NCI-H2171 treated with DMSO at 0.1 percent for 48 hours (cell line): ENCODE results near the gene RYR2.
"Not testable (repeated sequence)": the region's sequence is repeated elsewhere in the genome, so short reads cannot be mapped to it uniquely, and the experiment has no call there.

ENCODE experiments used
- DNase-seq: peaks from one replicate; lab custom pipeline; 2025; lab: John Stamatoyannopoulos, UW

Gene RYR2

DNA sequence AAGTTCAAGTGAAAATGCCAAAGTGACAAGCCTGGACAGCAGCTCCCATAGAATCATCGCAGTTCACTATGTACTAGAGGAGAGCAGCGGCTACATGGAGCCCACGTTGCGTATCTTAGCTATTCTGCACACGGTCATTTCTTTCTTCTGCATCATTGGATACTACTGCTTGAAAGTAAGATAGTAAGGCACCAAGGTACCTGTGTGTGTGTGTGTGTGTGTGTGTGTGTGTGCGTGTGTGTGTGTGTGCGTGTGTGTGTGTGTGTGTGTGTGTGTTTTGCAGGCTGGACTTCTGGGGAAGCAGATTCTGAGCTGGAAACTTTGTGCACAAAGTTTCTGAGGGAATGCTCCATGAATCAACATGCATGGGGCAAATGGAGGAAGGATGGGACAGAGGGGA is 750.2 kb downstream of the RYR2 start:
- DNase-seq: no peak

DNA sequence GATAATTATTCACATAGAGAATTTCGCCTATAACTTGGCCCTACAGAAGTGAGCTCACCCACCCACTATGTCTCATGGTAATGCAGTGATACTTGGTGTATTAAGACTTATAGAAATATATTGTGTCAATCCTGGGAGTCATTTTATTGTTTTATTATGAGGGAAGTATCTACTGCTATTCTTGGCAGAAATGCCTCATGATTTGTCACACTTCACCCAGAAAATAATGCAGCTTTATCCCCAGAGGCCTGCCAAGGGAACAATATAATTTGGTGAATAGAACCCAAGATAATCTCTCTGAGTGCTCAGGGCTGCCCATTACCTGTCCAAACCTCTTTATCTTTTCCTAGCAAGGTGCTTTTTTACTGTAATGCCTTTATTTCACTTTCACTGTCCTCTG is 750.7 kb downstream of the RYR2 start:
- DNase-seq: no peak

DNA sequence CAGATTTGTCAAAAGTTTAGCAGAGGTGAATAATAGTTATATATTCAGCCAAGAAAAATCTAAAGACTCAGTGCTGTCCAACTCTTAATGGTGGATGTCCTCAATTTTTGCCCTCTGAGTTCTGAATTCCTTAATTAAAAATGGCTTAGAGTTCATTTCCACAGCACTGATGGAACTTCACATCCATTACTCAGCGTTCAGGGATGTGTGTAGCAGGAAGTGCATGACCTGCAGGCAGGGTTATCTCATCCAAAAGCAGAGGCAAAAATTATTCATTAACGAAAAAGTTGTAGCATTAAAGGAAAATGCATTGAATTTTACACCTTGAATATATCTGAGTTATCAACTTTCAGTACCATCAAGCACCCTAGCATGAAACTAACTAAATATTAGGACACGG is 752.1 kb downstream of the RYR2 start:
- no peak for DNase-seq

DNA sequence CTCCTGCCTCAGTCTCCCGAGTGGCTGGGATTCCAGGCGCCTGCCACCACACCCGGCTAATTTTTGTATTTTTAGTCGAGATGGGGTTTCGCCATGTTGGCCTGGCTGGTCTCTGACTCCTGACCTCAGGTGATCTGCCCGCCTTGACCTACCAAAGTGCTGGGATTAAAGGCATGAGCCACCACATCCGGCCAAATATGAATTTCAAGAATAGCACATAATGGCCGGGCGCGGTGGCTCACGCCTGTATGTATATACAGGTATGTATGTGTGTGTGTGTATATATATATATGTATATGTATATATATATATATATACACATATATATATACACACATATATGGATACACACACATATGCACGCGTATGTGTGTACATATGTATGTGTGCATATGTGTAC is 753.6 kb downstream of the RYR2 start:
- DNase-seq: no peak

DNA sequence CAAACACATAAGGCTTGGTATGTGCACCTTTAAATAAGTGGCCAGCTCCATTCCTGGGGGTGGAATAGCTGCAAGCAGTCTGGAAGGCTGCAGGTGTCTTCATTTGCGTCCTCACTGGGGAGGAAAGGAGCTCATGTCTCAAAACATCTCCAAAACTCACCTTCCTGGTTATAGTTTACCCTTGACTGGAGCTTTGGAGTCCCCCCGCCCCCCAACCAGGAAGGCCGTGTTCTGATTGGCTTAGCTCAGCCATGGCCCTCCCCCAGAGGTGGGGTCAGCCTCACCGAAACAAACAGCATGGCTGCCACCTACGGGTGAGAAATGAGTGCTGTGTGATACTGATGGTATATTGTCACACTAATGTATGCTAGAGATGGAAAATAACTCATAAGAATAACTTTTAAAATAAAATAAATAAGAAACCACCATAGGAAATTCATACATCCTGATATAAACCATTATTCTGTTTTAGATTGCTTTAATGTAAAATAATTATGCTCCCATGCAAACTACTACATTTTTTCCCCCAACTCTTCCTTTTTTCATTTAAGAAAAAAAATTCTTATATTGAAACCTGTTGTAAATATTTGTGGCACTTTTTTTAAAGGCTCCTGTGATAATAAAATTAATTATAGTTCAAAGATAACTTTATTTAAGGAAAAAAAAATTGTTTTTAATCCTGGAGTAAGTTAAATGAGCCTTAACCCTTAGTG is 757.9 kb downstream of the RYR2 start:
- DNase-seq: peak; percentile 75

DNA sequence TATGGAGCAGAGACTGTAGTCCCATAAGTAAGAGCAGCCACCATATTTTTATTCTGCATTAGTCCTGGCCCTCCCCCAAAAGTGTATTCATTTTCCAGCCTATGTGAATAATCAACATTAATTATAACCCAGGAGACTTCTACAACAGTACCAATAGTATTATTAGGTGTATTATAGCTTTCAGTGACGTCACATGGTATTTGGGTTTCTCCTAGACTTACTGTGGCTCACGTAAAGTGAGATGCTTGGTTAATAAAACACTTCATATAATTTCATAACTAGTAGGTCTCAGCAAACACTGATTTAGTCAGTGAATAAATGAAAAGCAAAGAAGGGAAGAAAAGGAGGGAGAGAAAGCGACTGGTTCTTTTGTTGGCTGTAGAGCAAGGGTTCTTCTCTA is 762.5 kb downstream of the RYR2 start:
- no peak for DNase-seq

DNA sequence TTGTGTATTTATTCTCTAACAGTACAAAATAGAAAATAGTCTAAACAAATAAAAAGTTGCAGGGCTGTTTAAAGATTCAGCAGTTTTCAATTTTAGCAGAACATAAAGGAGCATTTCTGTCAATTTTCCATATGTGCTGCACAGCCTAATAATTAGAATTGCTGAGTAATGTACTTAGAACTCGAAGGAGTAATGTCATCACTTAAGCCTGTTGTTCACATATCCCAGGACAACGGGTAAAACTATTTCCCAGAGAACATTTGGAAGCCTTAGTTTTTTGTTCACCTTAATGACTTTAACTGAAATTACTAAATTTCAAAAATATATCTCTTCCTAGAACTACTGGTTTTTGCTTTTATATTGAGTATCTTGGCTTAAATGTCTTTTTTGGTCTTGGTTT is 767.1 kb downstream of the RYR2 start:
- no peak for DNase-seq

DNA sequence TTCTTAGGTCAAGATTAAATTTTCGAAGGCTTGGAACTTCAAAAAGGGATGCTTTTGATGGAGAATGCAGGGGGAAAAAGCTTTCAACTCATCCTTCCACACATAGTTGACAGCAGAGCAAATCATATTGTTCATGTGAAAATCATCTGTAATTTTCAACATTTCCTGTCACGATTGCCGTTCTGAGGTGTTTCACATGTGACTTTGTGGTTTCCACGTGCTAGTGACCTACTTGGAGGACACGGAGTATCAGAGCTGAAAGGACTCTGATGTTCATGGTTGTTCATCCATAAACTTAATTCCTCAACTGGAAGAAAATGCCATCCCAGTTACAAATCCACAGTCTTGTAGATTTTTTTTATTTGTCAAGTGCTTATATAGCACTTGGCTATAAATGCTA is 769.6 kb downstream of the RYR2 start:
- no peak for DNase-seq

DNA sequence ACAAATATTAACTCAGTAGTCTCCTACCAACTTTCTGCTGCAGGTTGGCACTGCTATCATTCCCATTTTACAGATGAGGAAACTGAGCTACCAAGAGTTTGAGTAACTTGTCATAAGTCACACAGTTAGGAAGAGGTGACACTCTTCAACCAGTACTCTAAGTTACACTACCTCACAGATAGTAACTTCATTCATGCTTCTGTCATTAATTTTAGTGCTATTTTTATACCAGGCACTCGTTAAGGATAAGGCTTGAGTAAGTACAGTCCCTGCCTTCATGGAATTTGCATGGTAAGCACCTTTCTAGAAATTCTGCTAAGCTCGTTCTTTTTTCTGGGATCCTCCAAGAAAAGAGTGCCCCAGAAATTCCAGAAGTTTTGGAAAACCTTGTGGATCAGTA is 770.1 kb downstream of the RYR2 start:
- DNase-seq: no peak

DNA sequence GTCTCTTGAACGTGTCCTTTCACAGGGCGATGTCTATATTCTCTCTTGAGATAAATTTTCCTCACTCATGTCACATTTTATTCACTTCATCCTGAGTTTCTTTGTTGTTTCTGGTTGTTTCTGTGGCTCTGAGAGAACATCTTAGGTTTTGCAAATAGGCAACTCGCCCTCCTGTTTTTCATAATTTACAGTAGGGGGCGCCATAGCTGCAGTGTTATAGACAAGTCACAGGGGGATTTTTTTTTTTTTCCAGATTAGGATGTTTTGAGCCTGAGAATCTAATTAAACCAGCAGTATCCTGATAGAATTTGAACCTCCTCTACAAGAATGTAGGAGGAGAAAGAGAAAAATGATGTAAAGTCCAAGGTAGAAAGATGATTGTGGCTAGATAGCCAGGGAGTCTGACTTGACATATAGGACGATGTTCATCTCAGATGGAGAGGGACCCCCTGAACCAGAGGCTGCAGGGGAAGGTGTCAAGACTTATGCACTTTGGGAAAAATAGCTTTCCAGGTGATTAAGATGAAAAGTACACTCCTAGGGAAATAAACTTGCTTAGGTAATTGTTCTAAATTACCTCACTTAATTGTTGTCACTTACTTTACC is 772.4 kb downstream of the RYR2 start:
- peak; percentile 21 for DNase-seq

DNA sequence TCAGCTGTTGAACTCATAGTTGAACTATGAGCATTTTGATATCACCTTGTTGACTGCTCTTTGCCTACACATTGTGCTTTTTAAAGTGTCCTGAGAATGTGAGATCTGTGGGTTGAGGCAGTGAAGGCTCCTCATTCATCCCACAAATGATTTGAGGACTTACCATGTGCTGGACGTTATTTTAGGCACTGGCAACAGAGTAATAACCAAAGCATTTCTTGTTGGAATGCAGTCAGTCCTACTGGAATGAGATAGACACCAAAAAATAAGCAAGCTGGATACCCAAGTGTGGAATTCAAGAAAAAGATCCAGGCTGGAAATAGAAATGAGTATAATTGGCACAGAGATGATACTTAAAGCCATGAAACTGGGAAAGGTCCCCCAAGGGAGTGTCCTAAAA is 775.3 kb downstream of the RYR2 start:
- no peak for DNase-seq

DNA sequence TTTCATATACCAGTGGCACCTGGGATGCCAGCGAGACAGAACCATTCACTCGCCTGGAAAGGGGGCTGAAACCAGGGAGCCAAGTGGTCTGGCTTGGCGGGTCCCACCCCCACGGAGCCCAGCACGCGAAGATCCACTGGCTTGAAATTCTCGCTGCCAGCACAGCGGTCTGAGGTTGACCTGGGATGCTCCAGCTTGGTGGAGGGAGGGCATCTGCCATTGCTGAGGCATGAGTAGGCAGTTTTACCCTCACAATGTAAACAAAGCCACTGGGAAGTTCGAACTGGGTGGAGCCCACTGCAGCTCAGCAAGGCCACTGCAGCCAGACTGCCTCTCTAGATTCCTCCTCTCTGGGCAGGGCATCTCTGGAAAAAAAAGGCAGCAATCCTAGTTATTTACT is 778.6 kb downstream of the RYR2 start:
- not testable (repeated sequence) for DNase-seq

DNA sequence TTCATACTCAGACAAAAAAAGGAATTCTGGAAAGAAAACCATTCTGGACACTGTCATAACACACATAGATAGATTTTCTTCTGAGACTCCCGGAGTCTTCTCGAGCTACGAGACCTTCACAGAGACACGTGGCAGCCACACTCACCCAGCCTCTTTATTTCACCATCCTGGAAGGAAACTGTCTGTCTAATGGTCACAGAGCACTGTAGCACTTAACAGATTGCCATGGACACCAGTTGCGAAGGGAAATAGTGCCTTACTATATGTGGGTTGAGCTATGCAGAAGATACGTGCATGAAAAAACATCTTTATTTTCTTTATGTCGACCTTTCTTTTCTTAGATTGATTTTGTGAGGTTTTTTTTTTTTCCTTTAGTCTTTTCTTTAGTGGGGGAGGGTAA is 790.9 kb downstream of the RYR2 start:
- DNase-seq: no peak

DNA sequence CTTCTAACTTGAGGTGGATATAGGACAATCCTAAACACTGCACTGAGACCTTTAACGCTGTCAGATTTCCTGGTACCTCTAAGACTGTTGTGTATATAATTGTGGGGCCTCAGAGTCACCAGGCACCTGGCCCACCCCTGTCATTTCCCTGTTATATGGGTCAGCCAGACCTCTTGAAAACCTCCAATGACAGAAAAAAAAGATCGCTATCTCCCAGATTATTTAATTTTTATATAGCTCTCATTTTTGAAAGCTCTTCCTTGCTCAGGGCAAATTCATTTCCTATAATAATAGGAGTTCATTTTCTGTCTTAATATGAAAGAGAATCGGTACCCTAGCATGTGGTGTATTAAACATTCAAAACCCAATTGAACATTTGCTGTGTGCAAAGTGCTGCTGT is 792.1 kb downstream of the RYR2 start:
- DNase-seq: no peak

DNA sequence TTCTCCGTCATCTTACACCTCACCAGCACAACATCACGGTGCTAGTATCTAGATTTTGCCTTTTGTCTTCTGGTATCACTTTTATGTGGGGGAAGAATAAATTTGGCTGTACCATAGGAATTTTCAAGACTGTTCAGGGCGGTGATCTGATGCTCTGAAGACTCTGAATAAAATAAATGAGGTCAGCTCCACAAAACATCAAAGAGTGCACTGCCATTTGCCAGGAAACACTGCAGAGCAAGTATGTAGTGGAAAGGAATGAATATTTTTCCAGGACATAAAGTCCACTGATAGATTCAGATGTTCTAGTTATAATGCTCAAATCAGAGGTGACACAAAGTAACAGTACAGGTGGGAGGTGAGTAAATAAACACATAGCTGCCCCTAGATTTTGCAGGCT is 792.5 kb downstream of the RYR2 start:
- DNase-seq: no peak

DNA sequence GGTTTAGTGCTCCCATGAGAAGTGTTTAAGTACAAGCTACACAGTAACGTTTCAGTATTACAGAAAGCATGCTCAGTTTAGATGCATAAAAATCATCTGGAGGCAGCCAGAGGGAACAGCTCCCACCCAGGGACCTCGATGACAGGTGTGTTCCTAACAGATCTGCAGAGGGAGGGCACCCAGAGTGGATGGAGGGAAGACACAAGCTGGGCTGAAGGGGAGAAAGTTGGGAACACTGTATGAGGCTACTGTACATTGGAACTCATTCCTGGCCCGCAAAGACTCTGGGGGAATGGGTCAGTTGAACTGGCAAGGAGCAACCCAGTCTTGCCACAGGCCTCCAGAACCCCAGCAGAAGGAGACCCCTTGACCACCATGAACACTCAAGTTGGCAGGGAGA is 796.3 kb downstream of the RYR2 start:
- DNase-seq: no peak

DNA sequence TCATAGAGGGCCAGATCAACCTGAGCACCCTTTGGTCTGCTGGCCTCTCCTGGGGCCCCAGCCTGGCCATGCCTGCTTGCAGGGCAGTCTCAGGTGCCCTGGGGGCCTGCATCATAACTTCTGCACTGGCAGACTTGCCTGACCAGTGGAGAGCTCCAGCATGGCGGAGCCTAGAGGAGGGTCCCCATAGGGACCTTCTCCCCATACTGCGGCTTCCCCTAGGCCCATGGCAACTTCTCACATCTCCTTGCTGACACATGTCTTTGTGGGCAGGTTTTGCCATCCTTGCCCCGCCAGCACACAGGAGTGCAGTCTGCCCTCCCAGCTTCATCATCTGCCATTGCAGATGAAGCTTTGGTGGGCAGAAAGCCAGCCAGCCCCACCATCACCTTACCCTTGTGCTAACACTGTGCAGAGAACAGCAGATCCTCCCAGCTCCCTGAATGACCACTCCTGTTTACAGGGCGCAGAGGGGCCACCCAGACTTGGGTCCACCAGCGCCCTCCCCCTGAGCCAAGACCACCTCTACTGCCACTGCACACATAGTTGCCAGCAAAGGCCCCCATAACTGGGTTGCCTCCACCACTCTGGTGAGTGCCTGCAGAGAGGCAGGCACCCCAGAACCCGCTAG is 797.0 kb downstream of the RYR2 start:
- DNase-seq: no peak

DNA sequence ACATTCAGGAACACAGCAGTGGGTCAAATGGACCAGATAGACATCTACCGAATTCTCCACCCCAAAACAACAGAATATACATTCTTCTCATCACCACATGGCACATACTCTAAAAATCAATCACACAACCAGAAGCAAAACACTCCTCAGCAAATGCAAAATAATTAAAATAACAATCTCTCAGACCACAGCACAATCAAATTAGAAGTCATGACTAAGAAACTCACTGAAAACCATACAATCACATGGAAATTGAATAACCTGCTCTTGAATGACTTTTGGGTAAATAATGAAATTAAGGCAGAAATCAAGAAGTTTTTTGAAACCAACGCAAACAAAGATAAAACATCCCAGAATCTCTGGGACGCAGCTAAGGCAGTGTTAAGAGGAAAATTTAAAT is 799.5 kb downstream of the RYR2 start:
- DNase-seq: no peak

DNA sequence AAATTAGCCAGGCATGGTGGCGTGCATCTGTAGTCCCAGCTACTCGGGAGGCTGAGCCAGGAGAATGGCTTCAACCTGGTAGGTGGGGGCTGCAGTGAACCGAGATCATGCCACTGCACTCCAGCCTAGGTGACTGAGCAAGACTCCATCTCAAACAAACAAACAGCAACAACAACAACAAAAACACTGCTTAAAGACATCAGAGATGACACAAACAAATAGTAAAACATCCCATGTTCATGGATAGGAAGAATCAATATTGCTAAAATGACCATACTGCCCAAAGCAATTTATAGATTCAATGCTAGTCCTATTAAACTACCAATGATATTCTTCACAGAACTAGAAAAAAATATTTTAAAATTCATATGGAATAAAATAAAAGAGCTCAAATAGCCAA is 801.5 kb downstream of the RYR2 start:
- DNase-seq: not testable (repeated sequence)

DNA sequence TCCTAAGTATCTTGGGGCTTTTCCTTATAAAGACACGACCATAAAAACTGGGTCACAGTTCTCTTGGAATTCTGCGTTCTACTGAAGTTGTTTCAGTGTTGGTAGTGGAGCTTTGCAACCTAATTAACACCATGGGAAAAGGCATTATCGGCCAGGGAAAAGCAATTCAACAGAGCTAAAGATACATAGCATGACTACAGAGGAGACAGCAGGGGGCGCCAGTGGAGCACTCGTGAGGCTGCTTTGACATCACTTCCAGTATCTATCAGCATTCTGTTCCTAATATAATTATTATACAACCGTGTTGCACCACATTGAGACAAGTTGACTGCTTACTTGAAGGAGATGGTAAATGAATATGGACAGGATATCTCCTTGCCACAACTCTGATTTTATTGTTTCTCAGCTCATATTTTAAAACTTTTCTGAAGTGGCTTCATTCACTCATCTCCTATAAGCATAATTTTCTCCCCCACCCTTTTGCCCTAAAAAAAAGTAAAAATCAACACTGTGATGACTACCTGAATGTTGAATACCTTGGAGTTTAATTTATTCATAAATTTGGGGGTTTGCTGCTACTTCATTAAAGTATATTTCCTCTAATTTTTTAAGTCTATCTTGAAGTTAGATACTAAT is 809.3 kb downstream of the RYR2 start:
- peak; percentile 48 for DNase-seq

DNA sequence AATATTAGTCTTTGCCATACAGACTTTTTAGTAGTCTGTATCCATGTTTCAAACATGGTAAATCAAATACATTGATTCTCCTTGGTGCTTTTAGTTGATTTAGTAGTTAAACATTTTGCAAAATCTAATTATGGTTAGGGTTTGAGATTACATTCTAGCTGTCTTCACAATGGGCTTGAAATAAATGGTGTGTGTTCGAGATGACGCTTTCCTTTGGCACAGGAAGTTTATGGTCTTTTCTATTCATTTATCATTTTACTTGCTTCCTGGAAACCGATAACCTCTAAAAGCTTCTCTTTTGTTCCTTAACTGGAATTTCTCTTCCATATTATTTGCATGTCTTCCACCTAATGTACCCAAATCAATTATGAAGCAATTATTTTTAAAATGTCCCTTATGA is 810.4 kb downstream of the RYR2 start:
- DNase-seq: no peak

DNA sequence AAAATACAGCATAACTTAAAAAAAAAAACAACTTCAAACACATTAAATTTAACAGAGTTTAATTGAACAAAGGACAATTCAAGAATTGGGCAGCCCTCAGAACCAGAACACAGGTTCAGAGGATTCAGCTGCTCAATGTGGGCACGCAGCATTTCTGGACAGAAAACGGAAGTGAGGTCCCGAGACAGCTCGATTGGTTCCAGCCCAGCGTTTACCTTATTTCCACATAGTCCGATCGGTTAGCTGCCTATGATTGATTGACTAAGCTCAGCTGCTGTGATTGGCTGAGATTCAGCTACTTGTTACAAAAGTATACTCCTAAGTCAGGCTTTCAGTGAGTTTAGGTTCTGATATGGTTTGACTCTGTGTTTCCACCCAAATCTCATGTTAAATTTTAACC is 815.5 kb downstream of the RYR2 start:
- no peak for DNase-seq

DNA sequence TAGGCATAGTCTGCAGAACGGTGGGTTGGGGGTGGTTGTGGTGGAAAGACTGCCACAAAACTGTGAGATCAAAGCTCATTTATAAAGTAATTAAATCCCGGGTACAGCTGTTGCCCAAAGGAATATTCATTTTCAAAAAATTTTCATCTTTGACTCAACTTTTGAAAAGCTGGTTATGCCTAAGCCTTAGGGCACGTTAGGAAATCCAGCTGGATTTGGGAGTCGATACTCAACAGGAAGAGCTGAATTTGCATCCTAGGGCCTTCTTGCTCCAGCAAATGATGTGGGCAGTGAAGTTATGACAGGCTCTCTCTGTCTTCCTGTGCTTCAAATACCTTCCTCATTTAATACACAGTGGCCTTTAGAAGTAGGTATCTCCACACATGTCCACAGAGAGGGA is 817.0 kb downstream of the RYR2 start:
- DNase-seq: no peak
